ENCODE measurements around the gene GLI1. TPM values are rescaled to one million over a fixed set of nuclear protein-coding genes. Genes with fewer than 3 reads are reported as not detected.
"Not testable (repeated sequence)": the region's sequence is repeated elsewhere in the genome, so short reads cannot be mapped to it uniquely, and the experiment has no call there.

Gene GLI1
- total RNA-seq, 1 experiment from 2014 or later: 5.7 TPM

- no peak for DNase-seq (ENCODE audit: low spot score)
Observed at GRCh38 chr12:57476162-57476992, 16.8 kb downstream of the GLI1 start.

GRCh38 chr12:57476993-57477709 lies 17.6 kb downstream of the GLI1 start:
- no peak for DNase-seq (ENCODE audit: low spot score)

- no peak for DNase-seq (ENCODE audit: low spot score)
Observed at GRCh38 chr12:57477710-57478681, 18.4 kb downstream of the GLI1 start.

GRCh38 chr12:57479043-57479375 lies 19.4 kb downstream of the GLI1 start:
- no peak for DNase-seq (ENCODE audit: low spot score)

GRCh38 chr12:57479376-57480115 lies 20.0 kb downstream of the GLI1 start, which contains the start of gene ARHGAP9:
Gene ARHGAP9 (minus strand): TSS chr12:57479866. CDS start chr12:57479406, 460 bp downstream.
- no peak for DNase-seq (ENCODE audit: low spot score)

GRCh38 chr12:57481671-57482070 lies 22.1 kb downstream of the GLI1 start:
- no peak for DNase-seq (ENCODE audit: low spot score)

GRCh38 chr12:57483466-57483865 lies 23.9 kb downstream of the GLI1 start:
- no peak for DNase-seq (ENCODE audit: low spot score)

GRCh38 chr12:57485695-57486094 lies 26.1 kb downstream of the GLI1 start:
- DNase-seq (ENCODE audit: low spot score): no peak

- DNase-seq (ENCODE audit: low spot score): no peak
Observed at GRCh38 chr12:57487055-57487596, 27.5 kb downstream of the GLI1 start.

- DNase-seq (ENCODE audit: low spot score): peak; percentile 98
Observed at GRCh38 chr12:57487597-57488401, 28.2 kb downstream of the GLI1 start, which contains the start of gene MARS1. Gene MARS1 (plus strand): TSS chr12:57488068. CDS start chr12:57488091, 23 bp downstream.

GRCh38 chr12:57488402-57489156 lies 29.0 kb downstream of the GLI1 start:
- no peak for DNase-seq (ENCODE audit: low spot score)

- DNase-seq (ENCODE audit: low spot score): no peak
Observed at GRCh38 chr12:57489157-57489641, 29.6 kb downstream of the GLI1 start.

- DNase-seq (ENCODE audit: low spot score): no peak
Observed at GRCh38 chr12:57490126-57490525, 30.5 kb downstream of the GLI1 start.

- DNase-seq (ENCODE audit: low spot score): no peak
Observed at GRCh38 chr12:57491393-57492280, 32.1 kb downstream of the GLI1 start.

- not testable (repeated sequence) for DNase-seq (ENCODE audit: low spot score)
Observed at GRCh38 chr12:57495051-57495701, 35.6 kb downstream of the GLI1 start.

- no peak for DNase-seq (ENCODE audit: low spot score)
Observed at GRCh38 chr12:57496822-57497221, 37.2 kb downstream of the GLI1 start.

All from H4 (cell line).